Brain microvascular endothelial cell (primary cell): Measurements from ENCODE around the gene PGA3.
"Not testable (repeated sequence)": the region's sequence is repeated elsewhere in the genome, so short reads cannot be mapped to it uniquely, and the experiment has no call there.

Experiments used
- DNase-seq: peaks from one replicate; pipeline ENCODE4 v3.0.0-alpha.2; 2020
- H3K27ac ChIP-seq: fragments of 250-450 bp; sonication (Bioruptor Pico); 2 replicates; pipeline ENCODE4 v1.5.1; 2020; ENCODE audit warnings: mild to moderate bottlenecking, moderate library complexity
- H3K27me3 ChIP-seq: fragments of 250-450 bp; sonication (Bioruptor Pico); replicated peaks from 2 replicates; pipeline ENCODE4 v1.5.1; 2020; ENCODE audit warnings: mild to moderate bottlenecking
- H3K36me3 ChIP-seq: fragments of 250-450 bp; sonication (Bioruptor Pico); replicated peaks from 2 replicates; pipeline ENCODE4 v1.5.1; 2020; ENCODE audit warnings: mild to moderate bottlenecking
- H3K4me3 ChIP-seq: 2 replicates; pipeline ENCODE4 v1.5.1; 2011; ENCODE audit warnings: low read depth, mild to moderate bottlenecking, control low read depth, low read length, moderate library complexity
- in situ Hi-C: cut with HindIII; loops from 2 replicates; pipeline ENCODE4 v1.10.0; 2017; ENCODE audit warnings: low sequenced_read_pairs, low pct_ligation_motif_present
- TF ChIP-seq, protein P1 (sequence below): IDR thresholded peaks from 2 replicates; pipeline ENCODE4 v1.5.1; 2011; ENCODE audit warnings: low read depth, mild to moderate bottlenecking, moderate library complexity, low read length, control low read depth, inconsistent platforms; ENCODE audit errors: missing control alignments

PGA3 gene

GRCh38 chr11:61163021-61163420 lies 40.3 kb upstream of the PGA3 start:
- in situ Hi-C loops: no loop called here
- no peak for DNase-seq
- Histone ChIP-seq H3K27me3 (no peaks in the 10 kb centered on the region), H3K36me3 (no peaks in the 10 kb centered on the region), H3K4me3 (no peak overlapping the region), H3K27ac (no peak overlapping the region)
- TF ChIP-seq, protein P1, sequence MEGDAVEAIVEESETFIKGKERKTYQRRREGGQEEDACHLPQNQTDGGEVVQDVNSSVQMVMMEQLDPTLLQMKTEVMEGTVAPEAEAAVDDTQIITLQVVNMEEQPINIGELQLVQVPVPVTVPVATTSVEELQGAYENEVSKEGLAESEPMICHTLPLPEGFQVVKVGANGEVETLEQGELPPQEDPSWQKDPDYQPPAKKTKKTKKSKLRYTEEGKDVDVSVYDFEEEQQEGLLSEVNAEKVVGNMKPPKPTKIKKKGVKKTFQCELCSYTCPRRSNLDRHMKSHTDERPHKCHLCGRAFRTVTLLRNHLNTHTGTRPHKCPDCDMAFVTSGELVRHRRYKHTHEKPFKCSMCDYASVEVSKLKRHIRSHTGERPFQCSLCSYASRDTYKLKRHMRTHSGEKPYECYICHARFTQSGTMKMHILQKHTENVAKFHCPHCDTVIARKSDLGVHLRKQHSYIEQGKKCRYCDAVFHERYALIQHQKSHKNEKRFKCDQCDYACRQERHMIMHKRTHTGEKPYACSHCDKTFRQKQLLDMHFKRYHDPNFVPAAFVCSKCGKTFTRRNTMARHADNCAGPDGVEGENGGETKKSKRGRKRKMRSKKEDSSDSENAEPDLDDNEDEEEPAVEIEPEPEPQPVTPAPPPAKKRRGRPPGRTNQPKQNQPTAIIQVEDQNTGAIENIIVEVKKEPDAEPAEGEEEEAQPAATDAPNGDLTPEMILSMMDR: no peak

GRCh38 chr11:61163714-61164605 lies 39.4 kb upstream of the PGA3 start:
- Histone ChIP-seq H3K27ac (no peak overlapping the region), H3K36me3 (no peaks in the 10 kb centered on the region), H3K27me3 (no peaks in the 10 kb centered on the region), H3K4me3 (no peak overlapping the region)
- in situ Hi-C loops: no loop called here
- no peak for DNase-seq
- TF ChIP-seq, protein P1: no peak

- in situ Hi-C loops: no loop called here
- no peak overlapping the region for H3K4me3 ChIP-seq
- TF ChIP-seq, protein P1: no peak
- no peak for DNase-seq
- H3K27ac ChIP-seq: no peak overlapping the region
- H3K27me3 ChIP-seq: no peaks in the 10 kb centered on the region
- H3K36me3 ChIP-seq: no peaks in the 10 kb centered on the region
These were observed 38.5 kb upstream of the PGA3 start for GRCh38 chr11:61164606-61165424.

DNA sequence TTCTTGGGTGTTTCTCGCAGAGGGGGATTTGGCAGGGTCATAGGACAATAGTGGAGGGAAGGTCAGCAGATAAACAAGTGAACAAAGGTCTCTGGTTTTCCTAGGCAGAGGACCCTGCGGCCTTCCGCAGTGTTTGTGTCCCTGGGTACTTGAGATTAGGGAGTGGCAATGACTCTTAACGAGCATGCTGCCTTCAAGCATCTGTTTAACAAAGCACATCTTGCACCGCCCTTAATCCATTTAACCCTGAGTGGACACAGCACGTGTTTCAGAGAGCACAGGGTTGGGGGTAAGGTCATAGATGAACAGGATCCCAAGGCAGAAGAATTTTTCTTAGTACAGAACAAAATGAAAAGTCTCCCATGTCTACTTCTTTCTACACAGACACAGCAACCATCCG lies 37.5 kb upstream of the PGA3 start:
- in situ Hi-C loops, H3K27ac ChIP-seq, H3K36me3 ChIP-seq, H3K27me3 ChIP-seq, H3K4me3 ChIP-seq, DNase-seq: not testable (repeated sequence)

DNA sequence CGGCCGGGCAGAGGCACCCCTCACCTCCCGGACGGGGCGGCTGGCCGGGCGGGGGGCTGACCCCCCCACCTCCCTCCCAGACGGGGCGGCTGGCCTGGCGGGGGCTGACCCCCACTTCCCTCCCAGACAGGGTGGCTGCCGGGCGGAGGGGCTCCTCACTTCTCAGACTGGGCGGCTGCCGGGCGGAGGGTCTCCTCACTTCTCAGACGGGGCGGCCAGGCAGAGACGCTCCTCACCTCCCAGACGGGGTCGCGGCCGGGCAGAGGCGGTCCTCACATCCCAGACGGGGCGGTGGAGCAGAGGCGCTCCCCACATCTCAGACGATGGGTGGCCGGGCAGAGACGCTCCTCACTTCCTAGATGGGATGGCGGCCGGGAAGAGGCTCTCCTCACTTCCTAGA lies 37.0 kb upstream of the PGA3 start:
- H3K36me3 ChIP-seq, H3K27me3 ChIP-seq, H3K4me3 ChIP-seq, H3K27ac ChIP-seq, DNase-seq, in situ Hi-C loops: not testable (repeated sequence)

DNA sequence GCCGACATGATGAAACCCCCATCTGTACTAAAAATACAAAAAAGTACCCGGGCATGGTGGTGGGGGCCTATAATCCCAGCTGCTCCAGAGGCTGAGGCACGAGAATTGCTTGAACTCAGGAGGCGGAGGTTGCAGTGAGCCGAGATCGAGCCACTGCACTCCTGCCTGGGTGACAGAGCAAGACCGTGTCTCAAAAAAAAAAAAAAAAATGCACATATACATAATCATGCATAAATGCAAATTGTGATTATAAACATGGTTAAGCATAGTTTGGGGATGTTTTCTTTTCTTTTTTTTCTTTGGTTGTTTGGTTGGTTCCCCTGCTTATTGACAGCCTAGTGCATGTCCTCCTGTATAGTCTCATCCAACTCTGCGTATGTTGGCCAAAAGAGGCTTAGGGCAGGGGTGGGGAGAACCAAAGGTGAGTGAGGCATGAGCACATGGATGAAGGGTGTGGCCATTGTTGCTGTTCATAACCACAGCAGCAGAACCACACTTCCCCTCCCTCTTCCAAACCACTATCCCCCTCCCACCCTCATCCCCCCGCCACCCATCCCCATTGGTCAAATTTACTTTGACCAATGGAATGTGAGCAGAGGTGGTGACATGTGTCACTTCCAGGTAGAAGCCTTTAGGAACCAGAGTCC lies 35.1 kb upstream of the PGA3 start:
- in situ Hi-C loops: no loop called here
- DNase-seq: no peak
- Histone ChIP-seq H3K27ac (no peak overlapping the region), H3K36me3 (no peaks in the 10 kb centered on the region), H3K4me3 (no peak overlapping the region), H3K27me3 (no peaks in the 10 kb centered on the region)
- TF ChIP-seq, protein P1: no peak
